ENCODE data around the gene ISG20L2. TPM values are rescaled to one million over a fixed set of nuclear protein-coding genes. Genes with fewer than 3 reads are reported as not detected.

The ISG20L2 gene
- total and polyA plus RNA-seq, 12 donors = 5.7 to 17.5 (median 13.3) TPM

GRCh38 chr1:156709757-156710489 lies 18.6 kb downstream of the ISG20L2 start:
- Histone ChIP-seq H3K27me3 (peaks cover 0 to 25% (median 6%) of the 10 kb centered on the region in 7 donors), H3K4me1 (peaks cover 13 to 55% (median 35%) of the 10 kb centered on the region in 9 donors), H3K9me3 (no peaks in the 10 kb centered on the region), H3K27ac (peak overlapping the region in 3 of 10 donors; percentile 19 to 54 (median 32)), H3K4me3 (no peak overlapping the region), H3K36me3 (peaks cover 0 to 7% (median 0%) of the 10 kb centered on the region in 9 donors)
- TF ChIP-seq, protein P1, sequence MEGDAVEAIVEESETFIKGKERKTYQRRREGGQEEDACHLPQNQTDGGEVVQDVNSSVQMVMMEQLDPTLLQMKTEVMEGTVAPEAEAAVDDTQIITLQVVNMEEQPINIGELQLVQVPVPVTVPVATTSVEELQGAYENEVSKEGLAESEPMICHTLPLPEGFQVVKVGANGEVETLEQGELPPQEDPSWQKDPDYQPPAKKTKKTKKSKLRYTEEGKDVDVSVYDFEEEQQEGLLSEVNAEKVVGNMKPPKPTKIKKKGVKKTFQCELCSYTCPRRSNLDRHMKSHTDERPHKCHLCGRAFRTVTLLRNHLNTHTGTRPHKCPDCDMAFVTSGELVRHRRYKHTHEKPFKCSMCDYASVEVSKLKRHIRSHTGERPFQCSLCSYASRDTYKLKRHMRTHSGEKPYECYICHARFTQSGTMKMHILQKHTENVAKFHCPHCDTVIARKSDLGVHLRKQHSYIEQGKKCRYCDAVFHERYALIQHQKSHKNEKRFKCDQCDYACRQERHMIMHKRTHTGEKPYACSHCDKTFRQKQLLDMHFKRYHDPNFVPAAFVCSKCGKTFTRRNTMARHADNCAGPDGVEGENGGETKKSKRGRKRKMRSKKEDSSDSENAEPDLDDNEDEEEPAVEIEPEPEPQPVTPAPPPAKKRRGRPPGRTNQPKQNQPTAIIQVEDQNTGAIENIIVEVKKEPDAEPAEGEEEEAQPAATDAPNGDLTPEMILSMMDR (IDR thresholded peaks at IDR 0.05) = no peak
- intact Hi-C loops (cut with DNase I) = no loop called here
- ATAC-seq (peak; percentile 46 to 80 (median 64)), DNase-seq (peak; percentile 60 to 68)
- 34 to 36% methylated on average over 11 of the region's 11 CpGs for WGBS, 2 donors

DNA sequence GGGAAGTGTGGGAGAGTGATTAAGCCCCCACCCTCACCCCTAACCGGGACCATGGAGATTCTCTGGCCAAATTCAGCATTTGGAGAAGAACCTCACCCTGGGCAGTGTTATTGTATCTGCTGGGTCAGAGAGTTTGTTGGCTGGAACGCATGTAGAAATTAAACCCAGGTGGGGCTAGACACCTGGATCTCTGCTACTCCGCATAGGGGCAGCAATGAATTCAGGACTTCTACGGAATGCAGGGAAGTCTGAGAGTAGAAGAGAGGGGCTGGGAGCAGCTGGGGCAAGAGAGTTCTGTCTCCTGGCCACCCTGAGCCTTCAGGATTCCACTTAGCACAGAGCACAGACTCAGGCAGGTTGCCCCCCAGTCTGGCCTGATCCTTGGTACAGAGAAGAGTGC lies 19.5 kb downstream of the ISG20L2 start:
- Histone ChIP-seq H3K27ac (peak overlapping the region in 2 of 10 donors; percentile 32 to 80), H3K36me3 (peaks cover 0 to 7% (median 0%) of the 10 kb centered on the region in 9 donors), H3K4me1 (peaks cover 17 to 64% (median 40%) of the 10 kb centered on the region in 9 donors), H3K4me3 (no peak overlapping the region), H3K27me3 (peaks cover 0 to 34% (median 15%) of the 10 kb centered on the region in 7 donors), H3K9me3 (no peaks in the 10 kb centered on the region)
- WGBS, 2 donors = 84 to 90% methylated on average over 4 of the region's 4 CpGs
- TF ChIP-seq, protein P1 (IDR thresholded peaks at IDR 0.05) = no peak
- ATAC-seq (no peak), DNase-seq (no peak)
- intact Hi-C loops (cut with DNase I) = no loop called here

GRCh38 chr1:156708218-156708661 lies 20.3 kb downstream of the ISG20L2 start:
- Histone ChIP-seq H3K4me3 (no peak overlapping the region), H3K9me3 (no peaks in the 10 kb centered on the region), H3K4me1 (peaks cover 17 to 65% (median 40%) of the 10 kb centered on the region in 9 donors), H3K36me3 (peaks cover 0 to 7% (median 0%) of the 10 kb centered on the region in 9 donors), H3K27ac (peak overlapping the region in 4 of 10 donors; percentile 28 to 82 (median 78)), H3K27me3 (peaks cover 5 to 42% (median 23%) of the 10 kb centered on the region in 7 donors)
- no peak for DNase-seq
- no peak for ATAC-seq
- 70 to 73% methylated on average over 4 of the region's 4 CpGs for WGBS, 2 donors
- intact Hi-C loops (cut with DNase I) = no loop called here
- TF ChIP-seq, protein P1 (IDR thresholded peaks at IDR 0.05) = no peak

DNA sequence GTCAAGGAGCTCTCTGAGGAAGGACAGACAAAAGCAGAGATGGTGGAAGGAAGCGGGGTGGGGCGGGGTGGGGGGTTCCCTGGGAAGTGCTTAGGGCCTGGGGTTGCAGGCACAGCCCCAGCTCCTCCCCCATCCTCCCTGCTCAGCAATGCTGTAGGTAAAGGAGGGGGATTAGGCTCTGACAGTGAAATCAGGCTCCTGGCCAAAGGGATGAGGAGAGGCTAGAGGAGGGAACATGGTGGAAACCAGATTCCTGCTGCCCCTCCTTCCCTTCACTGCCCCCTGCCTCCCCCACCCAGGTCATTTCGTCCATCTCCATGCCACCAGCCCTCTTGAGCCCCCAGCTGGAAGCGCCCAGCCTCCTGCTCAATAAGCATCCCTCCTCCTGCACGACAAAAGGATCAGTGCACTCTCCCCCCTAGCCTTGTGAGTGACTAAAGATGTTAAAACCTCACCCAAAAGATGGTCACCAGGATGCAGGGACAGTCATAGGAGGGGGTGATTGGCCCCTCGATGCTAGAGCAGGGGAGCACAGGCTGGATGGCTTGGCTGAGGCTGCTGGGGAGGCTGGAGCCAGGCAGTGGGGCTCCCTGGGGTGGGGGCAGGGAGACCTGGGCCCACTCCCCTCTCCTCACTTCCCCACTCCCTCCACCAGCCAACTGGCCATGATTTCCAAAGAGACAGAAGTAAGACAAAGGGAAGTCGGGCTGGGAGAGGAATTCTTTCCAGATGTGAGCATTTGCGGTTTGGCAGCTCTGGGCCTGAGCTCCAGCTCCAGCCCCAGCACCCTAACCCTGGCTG lies 20.9 kb downstream of the ISG20L2 start:
- Histone ChIP-seq H3K27ac (peak overlapping the region in 9 of 10 donors; percentile 13 to 82 (median 70)), H3K4me1 (peaks cover 17 to 65% (median 40%) of the 10 kb centered on the region in 9 donors), H3K27me3 (peaks cover 5 to 48% (median 27%) of the 10 kb centered on the region in 7 donors), H3K4me3 (no peak overlapping the region), H3K9me3 (no peaks in the 10 kb centered on the region), H3K36me3 (peaks cover 0 to 1% (median 0%) of the 10 kb centered on the region in 9 donors)
- DNase-seq (no peak), ATAC-seq (no peak)
- 59 to 64% methylated on average over 8 of the region's 8 CpGs for WGBS, 2 donors
- TF ChIP-seq, protein P1 (IDR thresholded peaks at IDR 0.05) = no peak
- intact Hi-C loops (cut with DNase I) = no loop called here
